Keratinocyte (primary cell): ENCODE data around the gene DEFB110. TPM values are rescaled to one million over a fixed set of nuclear protein-coding genes. Genes with fewer than 3 reads are reported as not detected.

Experiments
- DNase-seq: peaks from one replicate; pipeline ENCODE4 v3.0.0-alpha.2; 2011; ENCODE audit warnings: low read depth, missing footprints, low spot score
- FAIRE-seq: peaks from 2 replicates; lab custom pipeline; 2011; peaks lifted over from hg19 to GRCh38; lab: Jason Lieb, UNC
- H2AFZ ChIP-seq: 2 replicates; pipeline ENCODE4 v1.6.0; 2012; ENCODE audit warnings: low read length, control low read depth, inconsistent platforms; ENCODE audit not compliant: control insufficient read depth
- H3K27ac ChIP-seq: 2 replicates; pipeline ENCODE4 v1.5.1; 2011; ENCODE audit warnings: low read length; ENCODE audit not compliant: control insufficient read depth, insufficient read depth
- H3K27me3 ChIP-seq: 3 replicates; pipeline ENCODE4 v1.6.0; 2011; ENCODE audit warnings: low read length; ENCODE audit not compliant: control insufficient read depth, insufficient read depth; ENCODE audit errors: extremely low read depth
- H3K36me3 ChIP-seq, 2 experiments: 2 replicates in 1 of 2; 3 replicates in 1 of 2; pipeline ENCODE4 v1.5.1; 2011; ENCODE audit warnings: low read length in 2 of 2, mild to moderate bottlenecking in 1 of 2; ENCODE audit not compliant: control insufficient read depth in 2 of 2, insufficient read depth in 2 of 2; ENCODE audit errors: extremely low read depth in 1 of 2
- H3K4me1 ChIP-seq: 3 replicates; pipeline ENCODE4 v1.5.1; 2011; ENCODE audit warnings: low read length; ENCODE audit not compliant: control insufficient read depth, insufficient read depth; ENCODE audit errors: extremely low read depth
- H3K4me2 ChIP-seq: 3 replicates; pipeline ENCODE4 v1.6.0; 2011; ENCODE audit warnings: low read depth, low read length; ENCODE audit not compliant: control insufficient read depth, insufficient read depth; ENCODE audit errors: extremely low read depth
- H3K4me3 ChIP-seq, 3 experiments: fragments of 200-600 bp in 1 of 3; sonication (generic) in 1 of 3; 2 replicates in 2 of 3; 3 replicates in 1 of 3; pipeline ENCODE4 v1.5.1; 2011 to 2016; ENCODE audit warnings: low read length in 3 of 3, mild to moderate bottlenecking in 3 of 3, control low read depth in 2 of 3, inconsistent platforms in 1 of 3, low read depth in 1 of 3, mixed read lengths in 1 of 3, mixed run types in 1 of 3, moderate library complexity in 1 of 3; ENCODE audit not compliant: control insufficient read depth in 2 of 3, insufficient read depth in 2 of 3; ENCODE audit errors: extremely low read depth in 1 of 3
- H3K79me2 ChIP-seq: 2 replicates; pipeline ENCODE4 v1.6.0; 2012; ENCODE audit warnings: low read length; ENCODE audit not compliant: control insufficient read depth, insufficient read depth
- H3K9ac ChIP-seq: 3 replicates; pipeline ENCODE4 v1.6.0; 2011; ENCODE audit warnings: low read length; ENCODE audit not compliant: control insufficient read depth, insufficient read depth; ENCODE audit errors: extremely low read depth
- H3K9me1 ChIP-seq: 3 replicates; pipeline ENCODE4 v1.6.0; 2011; ENCODE audit warnings: low read length; ENCODE audit not compliant: control insufficient read depth, insufficient read depth; ENCODE audit errors: extremely low read depth
- H3K9me3 ChIP-seq: 2 replicates; pipeline ENCODE4 v1.5.1; 2012; ENCODE audit warnings: low read depth, low read length; ENCODE audit not compliant: control insufficient read depth
- H4K20me1 ChIP-seq: 3 replicates; pipeline ENCODE4 v1.6.0; 2011; ENCODE audit warnings: low read length; ENCODE audit not compliant: control insufficient read depth, insufficient read depth; ENCODE audit errors: extremely low read depth
- EZH2 ChIP-seq: IDR thresholded peaks from one replicate; pipeline ENCODE4 v1.6.1; 2012; ENCODE audit warnings: inconsistent platforms, mild to moderate bottlenecking, low read length, moderate library complexity
- dilution Hi-C: fragments of 300-500 bp; cut with MboI; formaldehyde crosslinking; loops from one replicate; pipeline ENCODE4 v1.7.0; 2020; ENCODE audit warnings: low sequenced_read_pairs; ENCODE audit not compliant: extremely low pct_ligation_motif_present
- polyA plus RNA-seq, 5 experiments: library from polyadenylated mRNA; depleted of rRNA in 3 of 5; stranded (reverse) in 3 of 5; stranded (forward) in 1 of 5; unstranded in 1 of 5; fragments of >200 nt; gene quantifications; 1 replicate in 1 of 5; 2 replicates in 3 of 5; 3 replicates in 1 of 5; pipeline versions ENCODE4 v1.2.1 to v1.2.3, GENCODE V29; 2011 to 2012; ENCODE audit warnings: missing spikeins in 2 of 5, low read depth in 1 of 5, low replicate concordance in 1 of 5
- TF ChIP-seq, protein P1 (sequence below), 3 experiments: IDR thresholded peaks in 1 of 3; conservative IDR thresholded peaks in 1 of 3; optimal IDR thresholded peaks in 1 of 3; 2 replicates in 2 of 3; 3 replicates in 1 of 3; pipeline versions ENCODE3 to v1.5.1; 2011; ENCODE audit warnings: low read length in 3 of 3, mild to moderate bottlenecking in 3 of 3, moderate library complexity in 2 of 3, control low read depth in 1 of 3, inconsistent platforms in 1 of 3; ENCODE audit not compliant: insufficient read depth in 2 of 3; ENCODE audit errors: extremely low read depth in 1 of 3

Gene DEFB110
- polyA plus RNA-seq, 1 donor (not counting 4 experiments of a cell fraction or from before 2014, with no cell fraction given) = not detected

DNA sequence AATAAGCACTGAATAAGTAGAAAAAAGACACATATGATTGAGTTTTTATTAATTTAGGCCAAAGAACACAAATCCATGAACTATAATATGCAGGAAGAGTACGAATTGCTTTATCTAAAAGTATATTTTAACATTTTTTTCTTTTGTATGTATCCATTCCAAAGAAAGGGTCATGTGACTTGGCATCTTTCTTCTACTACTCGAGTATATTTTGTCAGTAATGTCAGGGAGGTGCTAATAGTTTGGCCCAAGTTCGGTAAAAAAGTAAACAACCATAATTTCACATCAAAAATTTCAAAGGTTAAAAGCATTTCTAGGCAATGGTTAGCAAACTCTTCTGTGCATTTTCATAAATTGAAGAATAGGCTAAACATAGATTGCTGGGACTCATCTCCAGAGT lies 18.7 kb downstream of the DEFB110 start:
- dilution Hi-C loops = no loop called here
- Histone ChIP-seq H3K79me2 (no peaks in the 10 kb centered on the region), H3K9me3 (no peaks in the 10 kb centered on the region), H3K27ac (no peak overlapping the region), H3K36me3 (no peaks in the 10 kb centered on the region), H4K20me1 (no peaks in the 10 kb centered on the region), H3K4me1 (peaks cover 8% of the 10 kb centered on the region), H2AFZ (no peak overlapping the region), H3K4me3 (no peak overlapping the region), H3K9ac (no peak overlapping the region), H3K27me3 (no peaks in the 10 kb centered on the region), H3K4me2 (no peak overlapping the region), H3K9me1 (no peaks in the 10 kb centered on the region)
- TF ChIP-seq EZH2 = no peak
- no peak for FAIRE-seq
- DNase-seq = no peak

DNA sequence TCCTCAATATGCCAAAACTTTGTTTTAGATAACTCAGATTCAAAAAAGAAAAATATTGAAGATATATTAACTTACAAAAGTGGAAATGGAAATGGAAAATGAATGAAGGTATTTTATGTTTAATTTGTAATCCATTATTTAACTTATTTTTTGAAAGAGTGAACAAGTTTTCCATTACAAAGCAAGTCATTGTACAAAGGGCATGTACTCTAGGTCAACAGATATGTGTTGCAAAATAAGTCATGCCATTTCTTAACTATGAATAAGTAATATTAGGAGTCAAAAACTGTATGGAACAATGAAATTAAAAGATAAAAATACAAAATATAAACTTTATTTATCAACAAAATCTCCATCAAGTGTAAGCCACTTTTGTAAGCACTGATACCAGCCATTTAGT lies 26.5 kb downstream of the DEFB110 start:
- Histone ChIP-seq H3K4me3 (no peak overlapping the region), H3K27me3 (no peaks in the 10 kb centered on the region), H3K4me2 (no peak overlapping the region), H3K79me2 (no peaks in the 10 kb centered on the region), H4K20me1 (no peaks in the 10 kb centered on the region), H2AFZ (no peak overlapping the region), H3K36me3 (no peaks in the 10 kb centered on the region), H3K9ac (no peak overlapping the region), H3K4me1 (no peaks in the 10 kb centered on the region), H3K27ac (no peak overlapping the region), H3K9me1 (no peaks in the 10 kb centered on the region), H3K9me3 (no peaks in the 10 kb centered on the region)
- TF ChIP-seq, protein P1, sequence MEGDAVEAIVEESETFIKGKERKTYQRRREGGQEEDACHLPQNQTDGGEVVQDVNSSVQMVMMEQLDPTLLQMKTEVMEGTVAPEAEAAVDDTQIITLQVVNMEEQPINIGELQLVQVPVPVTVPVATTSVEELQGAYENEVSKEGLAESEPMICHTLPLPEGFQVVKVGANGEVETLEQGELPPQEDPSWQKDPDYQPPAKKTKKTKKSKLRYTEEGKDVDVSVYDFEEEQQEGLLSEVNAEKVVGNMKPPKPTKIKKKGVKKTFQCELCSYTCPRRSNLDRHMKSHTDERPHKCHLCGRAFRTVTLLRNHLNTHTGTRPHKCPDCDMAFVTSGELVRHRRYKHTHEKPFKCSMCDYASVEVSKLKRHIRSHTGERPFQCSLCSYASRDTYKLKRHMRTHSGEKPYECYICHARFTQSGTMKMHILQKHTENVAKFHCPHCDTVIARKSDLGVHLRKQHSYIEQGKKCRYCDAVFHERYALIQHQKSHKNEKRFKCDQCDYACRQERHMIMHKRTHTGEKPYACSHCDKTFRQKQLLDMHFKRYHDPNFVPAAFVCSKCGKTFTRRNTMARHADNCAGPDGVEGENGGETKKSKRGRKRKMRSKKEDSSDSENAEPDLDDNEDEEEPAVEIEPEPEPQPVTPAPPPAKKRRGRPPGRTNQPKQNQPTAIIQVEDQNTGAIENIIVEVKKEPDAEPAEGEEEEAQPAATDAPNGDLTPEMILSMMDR (optimal IDR thresholded peaks at IDR 0.05 in 1 of 3, IDR thresholded peaks at IDR 0.05 in 1 of 3, conservative IDR thresholded peaks at IDR 0.05 in 1 of 3; ENCODE audit: extremely low read depth in 1 of 3, insufficient read depth in 2 of 3, low read length in 3 of 3) = no peak
- no peak for TF ChIP-seq EZH2
- dilution Hi-C loops = no loop called here
- FAIRE-seq = no peak
- DNase-seq = no peak

DNA sequence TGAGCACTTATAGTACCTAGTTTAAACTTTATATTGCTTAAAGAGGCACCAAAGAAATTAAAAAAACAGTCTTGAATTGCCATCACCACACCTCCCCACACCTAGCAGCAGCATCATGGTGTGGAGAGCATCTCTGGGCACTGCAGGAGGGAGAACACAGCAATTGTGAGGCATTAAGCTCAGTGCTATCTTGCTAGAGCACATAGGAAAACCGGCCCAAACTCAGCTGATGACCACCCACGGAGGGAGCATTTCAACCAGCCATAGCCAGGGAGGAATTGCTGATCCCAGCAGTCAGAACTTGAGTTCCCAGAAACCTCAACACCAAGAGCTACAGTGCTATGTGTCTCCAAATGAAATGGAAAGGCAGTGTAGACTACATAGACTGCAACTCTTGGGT lies 32.9 kb downstream of the DEFB110 start:
- no peak for FAIRE-seq
- TF ChIP-seq, protein P1 (optimal IDR thresholded peaks at IDR 0.05 in 1 of 3, IDR thresholded peaks at IDR 0.05 in 1 of 3, conservative IDR thresholded peaks at IDR 0.05 in 1 of 3; ENCODE audit: extremely low read depth in 1 of 3, insufficient read depth in 2 of 3, low read length in 3 of 3) = no peak
- H3K4me1 ChIP-seq = no peaks in the 10 kb centered on the region

More for the DNA sequence above, 32.9 kb downstream of the DEFB110 start:
- Histone ChIP-seq H3K9ac (no peak overlapping the region), H3K79me2 (no peaks in the 10 kb centered on the region), H3K27ac (no peak overlapping the region), H3K9me1 (no peaks in the 10 kb centered on the region), H2AFZ (no peak overlapping the region), H3K9me3 (no peaks in the 10 kb centered on the region), H3K4me2 (no peak overlapping the region), H3K4me3 (no peak overlapping the region), H3K27me3 (no peaks in the 10 kb centered on the region), H3K36me3 (no peaks in the 10 kb centered on the region), H4K20me1 (no peaks in the 10 kb centered on the region)
- dilution Hi-C loops = no loop called here
- no peak for DNase-seq
